HepG2 (cell line): Measurements from ENCODE around the gene LEMD1. TPM values are rescaled to one million over a fixed set of nuclear protein-coding genes. Genes with fewer than 3 reads are reported as not detected.
A peak's percentile ranks its signal among the peaks of the same experiment; 100 is the strongest.

ENCODE experiments used
- ARNTL ChIP-seq: sonication (generic); formaldehyde crosslinking; IDR thresholded peaks from 2 replicates; pipeline ENCODE4 v1.4.0; 2020; ENCODE audit warnings: mild to moderate bottlenecking, missing genetic modification reagents
- HCFC1 ChIP-seq: fragments of 150-350 bp; IDR thresholded peaks from 2 replicates; pipeline ENCODE4 v1.6.1; 2014; ENCODE audit warnings: low read depth, low read length
- HIVEP1 ChIP-seq: sonication (generic); formaldehyde crosslinking; IDR thresholded peaks from 2 replicates; pipeline ENCODE4 v1.4.0; 2020; ENCODE audit warnings: mild to moderate bottlenecking, missing genetic modification reagents
- HMG20A ChIP-seq: IDR thresholded peaks from 2 replicates; pipeline ENCODE4 v1.6.1; 2016; ENCODE audit warnings: borderline replicate concordance
- KAT2B ChIP-seq: fragments of 150-350 bp; IDR thresholded peaks from 2 replicates; pipeline ENCODE4 v1.6.1; 2014; ENCODE audit warnings: low read depth, low read length, borderline replicate concordance
- KDM1A ChIP-seq: IDR thresholded peaks from 2 replicates; pipeline ENCODE4 v1.6.1; 2016; ENCODE audit warnings: missing compliant biosample characterization
- KDM6A ChIP-seq: IDR thresholded peaks from 2 replicates; pipeline ENCODE4 v1.6.1; 2016; ENCODE audit warnings: low read depth
- KLF6 ChIP-seq: IDR thresholded peaks from 2 replicates; pipeline ENCODE4 v1.8.0; 2016; ENCODE audit warnings: missing biosample characterization, missing genetic modification reagents
- MTF2 ChIP-seq: sonication (generic); formaldehyde crosslinking; IDR thresholded peaks from 2 replicates; pipeline ENCODE4 v1.5.0; 2020; ENCODE audit warnings: missing genetic modification reagents, borderline replicate concordance
- NR2F2 ChIP-seq: IDR thresholded peaks from 2 replicates; pipeline ENCODE4 v1.6.1; 2012; ENCODE audit warnings: low read depth, inconsistent platforms, borderline replicate concordance
- PBX3 ChIP-seq: sonication (generic); formaldehyde crosslinking; IDR thresholded peaks from 2 replicates; pipeline ENCODE4 v1.8.1; 2023; ENCODE audit warnings: missing genetic modification reagents, inconsistent platforms, borderline replicate concordance
- PCBP1 ChIP-seq: fragments of 200-400 bp; formaldehyde crosslinking; IDR thresholded peaks from 2 replicates; pipeline ENCODE4 v1.6.1; 2017; ENCODE audit warnings: mild to moderate bottlenecking, low read depth, low read length, borderline replicate concordance
- RXRB ChIP-seq: IDR thresholded peaks from 2 replicates; pipeline ENCODE4 v1.6.1; 2016; ENCODE audit warnings: borderline replicate concordance, missing genetic modification reagents, missing compliant biosample characterization
- ZC3H13 ChIP-seq: sonication (generic); formaldehyde crosslinking; IDR thresholded peaks from 2 replicates; pipeline ENCODE4 v1.8.1; 2023; ENCODE audit warnings: mild to moderate bottlenecking, missing genetic modification reagents, moderate library complexity
- ZFP62 ChIP-seq: sonication (generic); formaldehyde crosslinking; IDR thresholded peaks from 2 replicates; pipeline ENCODE4 v1.4.0; 2020; ENCODE audit warnings: missing genetic modification reagents
- ZMYM3 ChIP-seq: sonication (generic); formaldehyde crosslinking; IDR thresholded peaks from 2 replicates; pipeline ENCODE4 v1.5.1; 2020; ENCODE audit warnings: mild to moderate bottlenecking, missing genetic modification reagents
- ZNF382 ChIP-seq: sonication (generic); formaldehyde crosslinking; IDR thresholded peaks from 2 replicates; pipeline ENCODE4 v1.5.0; 2020; ENCODE audit warnings: missing genetic modification reagents, mild to moderate bottlenecking, borderline replicate concordance
- ZNF451 ChIP-seq: sonication (generic); formaldehyde crosslinking; IDR thresholded peaks from 2 replicates; pipeline ENCODE4 v1.5.0; 2020; ENCODE audit warnings: mild to moderate bottlenecking, missing genetic modification reagents
- ZNF460 ChIP-seq: sonication (generic); formaldehyde crosslinking; IDR thresholded peaks from 2 replicates; pipeline ENCODE4 v1.5.1; 2020; ENCODE audit warnings: missing genetic modification reagents, mild to moderate bottlenecking, borderline replicate concordance
- ZNF484 ChIP-seq: sonication (generic); formaldehyde crosslinking; IDR thresholded peaks from 2 replicates; pipeline ENCODE4 v1.5.1; 2020; ENCODE audit warnings: mild to moderate bottlenecking, low read depth, missing genetic modification reagents, borderline replicate concordance
- ZNF558 ChIP-seq: sonication (generic); formaldehyde crosslinking; IDR thresholded peaks from 2 replicates; pipeline ENCODE4 v1.9.0; 2022; ENCODE audit warnings: mild to moderate bottlenecking, missing genetic modification reagents, borderline replicate concordance
- ZNF652 ChIP-seq: IDR thresholded peaks from 2 replicates; pipeline ENCODE4 v1.6.1; 2016; ENCODE audit warnings: low read depth, borderline replicate concordance
- ZNF660 ChIP-seq: sonication (generic); formaldehyde crosslinking; IDR thresholded peaks from 2 replicates; pipeline ENCODE4 v1.5.1; 2020; ENCODE audit warnings: mild to moderate bottlenecking, low read depth, missing genetic modification reagents, borderline replicate concordance
- ZNF766 ChIP-seq: sonication (generic); formaldehyde crosslinking; IDR thresholded peaks from 2 replicates; pipeline ENCODE4 v1.5.0; 2020; ENCODE audit warnings: missing genetic modification reagents, borderline replicate concordance
- polyA plus RNA-seq, 8 experiments: library from polyadenylated mRNA; depleted of rRNA in 3 of 8; stranded (reverse) in 7 of 8; unstranded in 1 of 8; fragments of >200 nt; fragmentation: Illumina TruSeq in 4 of 8; extraction: Trizol in 4 of 8; gene quantifications; 2 replicates each; pipeline versions ENCODE4 v1.2.1 to v1.2.3, GENCODE V29; 2011 to 2016; ENCODE audit warnings: low read depth in 4 of 8, missing spikeins in 1 of 8, mixed read lengths in 1 of 8; ENCODE audit not compliant: insufficient read depth in 1 of 8
- total RNA-seq, 5 experiments: library from RNA; depleted of rRNA; stranded (reverse); fragments of >200 nt; fragmentation: Illumina TruSeq; extraction: Trizol; gene quantifications; 2 replicates each; pipeline ENCODE4 v1.2.3, GENCODE V29; 2016; ENCODE audit warnings: low read depth in 1 of 5
- TF ChIP-seq, protein P1 (sequence below): sonication (generic); formaldehyde crosslinking; IDR thresholded peaks from 2 replicates; pipeline ENCODE4 v1.5.1; 2020; ENCODE audit warnings: missing genetic modification reagents, mild to moderate bottlenecking, borderline replicate concordance
- TF ChIP-seq, protein P2 (sequence below): sonication (generic); formaldehyde crosslinking; IDR thresholded peaks from 2 replicates; pipeline ENCODE4 v1.5.0; 2020; ENCODE audit warnings: mild to moderate bottlenecking, missing genetic modification reagents

LEMD1 gene
- total and polyA plus RNA-seq, 2 of the 13 experiments (the other 11 are each of a cell fraction or from before 2014, with no cell fraction given), result 1.4 to 2.3 TPM

DNA sequence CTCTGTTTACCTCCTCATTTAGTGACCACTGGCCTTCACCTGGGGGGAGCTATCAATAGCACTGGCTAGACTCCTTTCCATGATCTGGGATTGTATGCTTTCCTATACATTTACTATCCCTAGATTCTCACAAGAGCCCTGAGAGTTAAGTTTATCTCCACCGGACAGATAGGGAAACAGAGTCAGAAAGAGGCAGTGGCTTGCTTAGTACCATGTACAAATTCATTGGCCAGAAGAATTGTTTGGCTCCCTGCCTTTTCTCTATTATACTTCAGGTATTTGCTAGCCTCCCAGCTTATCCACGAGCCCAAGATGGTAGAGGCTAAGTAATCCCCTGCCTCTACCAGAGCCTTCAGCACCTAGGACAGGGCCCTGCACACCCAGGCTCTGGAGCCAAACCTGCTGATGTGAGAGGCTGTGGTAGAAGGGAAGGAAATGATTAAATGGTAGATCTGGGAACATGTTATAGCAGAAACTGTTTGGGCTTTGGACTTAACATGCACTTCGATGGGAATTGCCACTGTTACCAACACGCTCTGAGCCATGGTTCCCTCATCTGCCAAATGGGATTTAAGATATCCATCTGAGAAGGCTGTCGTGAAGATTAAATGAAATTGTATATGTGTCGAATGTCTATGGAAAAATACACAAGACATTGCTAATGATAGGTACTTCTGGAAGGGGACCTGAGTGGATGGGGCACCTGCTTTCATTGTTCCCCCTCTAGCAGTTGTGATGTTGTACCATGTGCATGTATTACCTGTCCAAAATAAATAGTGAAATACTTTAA is 37.1 kb upstream of the LEMD1 start (continued):
- TF ChIP-seq ZNF451 (CRISPR knock-in tag) (no peak), HCFC1 (no peak), ZNF484 (CRISPR knock-in tag) (no peak), ZMYM3 (no peak), NR2F2 (no peak), ZNF382 (CRISPR knock-in tag) (no peak), ZNF766 (CRISPR knock-in tag) (0 out of 2 replicates have a peak, but pooled peaks have one; percentile 28), KDM1A (CRISPR knock-in tag) (no peak), PBX3 (CRISPR knock-in tag) (no peak), ZNF652 (CRISPR knock-in tag) (no peak), ZFP62 (CRISPR knock-in tag) (no peak), ARNTL (CRISPR knock-in tag) (no peak), ZNF558 (CRISPR knock-in tag) (peak; percentile 31; the same call in 1 of the 2 replicates), HIVEP1 (CRISPR knock-in tag) (no peak), MTF2 (CRISPR knock-in tag) (no peak), HMG20A (CRISPR knock-in tag) (no peak), KAT2B (no peak), PCBP1 (no peak), RXRB (CRISPR knock-in tag) (peak; percentile 44; the same call in 1 of the 2 replicates), ZNF660 (CRISPR knock-in tag) (no peak), KDM6A (no peak), ZC3H13 (no peak), ZNF460 (CRISPR knock-in tag) (no peak), KLF6 (CRISPR knock-in tag) (peak; percentile 81)
- TF ChIP-seq, protein P1, sequence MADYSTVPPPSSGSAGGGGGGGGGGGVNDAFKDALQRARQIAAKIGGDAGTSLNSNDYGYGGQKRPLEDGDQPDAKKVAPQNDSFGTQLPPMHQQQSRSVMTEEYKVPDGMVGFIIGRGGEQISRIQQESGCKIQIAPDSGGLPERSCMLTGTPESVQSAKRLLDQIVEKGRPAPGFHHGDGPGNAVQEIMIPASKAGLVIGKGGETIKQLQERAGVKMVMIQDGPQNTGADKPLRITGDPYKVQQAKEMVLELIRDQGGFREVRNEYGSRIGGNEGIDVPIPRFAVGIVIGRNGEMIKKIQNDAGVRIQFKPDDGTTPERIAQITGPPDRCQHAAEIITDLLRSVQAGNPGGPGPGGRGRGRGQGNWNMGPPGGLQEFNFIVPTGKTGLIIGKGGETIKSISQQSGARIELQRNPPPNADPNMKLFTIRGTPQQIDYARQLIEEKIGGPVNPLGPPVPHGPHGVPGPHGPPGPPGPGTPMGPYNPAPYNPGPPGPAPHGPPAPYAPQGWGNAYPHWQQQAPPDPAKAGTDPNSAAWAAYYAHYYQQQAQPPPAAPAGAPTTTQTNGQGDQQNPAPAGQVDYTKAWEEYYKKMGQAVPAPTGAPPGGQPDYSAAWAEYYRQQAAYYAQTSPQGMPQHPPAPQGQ (CRISPR knock-in tag), result no peak
- TF ChIP-seq, protein P2, sequence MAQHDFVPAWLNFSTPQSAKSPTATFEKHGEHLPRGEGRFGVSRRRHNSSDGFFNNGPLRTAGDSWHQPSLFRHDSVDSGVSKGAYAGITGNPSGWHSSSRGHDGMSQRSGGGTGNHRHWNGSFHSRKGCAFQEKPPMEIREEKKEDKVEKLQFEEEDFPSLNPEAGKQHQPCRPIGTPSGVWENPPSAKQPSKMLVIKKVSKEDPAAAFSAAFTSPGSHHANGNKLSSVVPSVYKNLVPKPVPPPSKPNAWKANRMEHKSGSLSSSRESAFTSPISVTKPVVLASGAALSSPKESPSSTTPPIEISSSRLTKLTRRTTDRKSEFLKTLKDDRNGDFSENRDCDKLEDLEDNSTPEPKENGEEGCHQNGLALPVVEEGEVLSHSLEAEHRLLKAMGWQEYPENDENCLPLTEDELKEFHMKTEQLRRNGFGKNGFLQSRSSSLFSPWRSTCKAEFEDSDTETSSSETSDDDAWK (CRISPR knock-in tag), result no peak
